Measurements from ENCODE around the gene CDKN2A.

DNA sequence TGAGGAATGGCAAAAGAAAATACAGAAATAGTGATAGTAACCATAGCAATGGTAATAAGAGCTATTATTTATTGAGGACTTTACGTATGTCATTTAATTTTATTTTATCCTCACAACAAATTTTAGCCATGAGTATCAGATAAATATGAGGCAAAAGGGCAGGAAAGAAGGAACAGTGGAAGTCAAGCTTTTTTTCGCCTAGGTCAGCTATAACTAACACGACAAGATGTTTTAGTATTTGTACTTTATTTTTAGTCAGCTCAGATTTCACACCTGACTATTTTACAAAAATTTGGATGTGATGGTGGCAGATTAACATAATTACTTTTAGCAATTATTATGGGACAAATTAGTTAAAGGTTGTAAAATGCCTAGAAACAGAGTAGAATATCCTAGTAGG is 49.7 kb upstream of the CDKN2A start:
- TF ChIP-seq, protein P1, sequence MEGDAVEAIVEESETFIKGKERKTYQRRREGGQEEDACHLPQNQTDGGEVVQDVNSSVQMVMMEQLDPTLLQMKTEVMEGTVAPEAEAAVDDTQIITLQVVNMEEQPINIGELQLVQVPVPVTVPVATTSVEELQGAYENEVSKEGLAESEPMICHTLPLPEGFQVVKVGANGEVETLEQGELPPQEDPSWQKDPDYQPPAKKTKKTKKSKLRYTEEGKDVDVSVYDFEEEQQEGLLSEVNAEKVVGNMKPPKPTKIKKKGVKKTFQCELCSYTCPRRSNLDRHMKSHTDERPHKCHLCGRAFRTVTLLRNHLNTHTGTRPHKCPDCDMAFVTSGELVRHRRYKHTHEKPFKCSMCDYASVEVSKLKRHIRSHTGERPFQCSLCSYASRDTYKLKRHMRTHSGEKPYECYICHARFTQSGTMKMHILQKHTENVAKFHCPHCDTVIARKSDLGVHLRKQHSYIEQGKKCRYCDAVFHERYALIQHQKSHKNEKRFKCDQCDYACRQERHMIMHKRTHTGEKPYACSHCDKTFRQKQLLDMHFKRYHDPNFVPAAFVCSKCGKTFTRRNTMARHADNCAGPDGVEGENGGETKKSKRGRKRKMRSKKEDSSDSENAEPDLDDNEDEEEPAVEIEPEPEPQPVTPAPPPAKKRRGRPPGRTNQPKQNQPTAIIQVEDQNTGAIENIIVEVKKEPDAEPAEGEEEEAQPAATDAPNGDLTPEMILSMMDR (IDR thresholded peaks at IDR 0.05; ENCODE audit: low read depth, low read length, missing input control): no peak
- TF ChIP-seq EGR1 (IDR thresholded peaks at IDR 0.05; ENCODE audit: low read depth in 2 of 2): no peak
- TF ChIP-seq YY1 (IDR thresholded peaks at IDR 0.05): no peak
- TF ChIP-seq, protein P2, sequence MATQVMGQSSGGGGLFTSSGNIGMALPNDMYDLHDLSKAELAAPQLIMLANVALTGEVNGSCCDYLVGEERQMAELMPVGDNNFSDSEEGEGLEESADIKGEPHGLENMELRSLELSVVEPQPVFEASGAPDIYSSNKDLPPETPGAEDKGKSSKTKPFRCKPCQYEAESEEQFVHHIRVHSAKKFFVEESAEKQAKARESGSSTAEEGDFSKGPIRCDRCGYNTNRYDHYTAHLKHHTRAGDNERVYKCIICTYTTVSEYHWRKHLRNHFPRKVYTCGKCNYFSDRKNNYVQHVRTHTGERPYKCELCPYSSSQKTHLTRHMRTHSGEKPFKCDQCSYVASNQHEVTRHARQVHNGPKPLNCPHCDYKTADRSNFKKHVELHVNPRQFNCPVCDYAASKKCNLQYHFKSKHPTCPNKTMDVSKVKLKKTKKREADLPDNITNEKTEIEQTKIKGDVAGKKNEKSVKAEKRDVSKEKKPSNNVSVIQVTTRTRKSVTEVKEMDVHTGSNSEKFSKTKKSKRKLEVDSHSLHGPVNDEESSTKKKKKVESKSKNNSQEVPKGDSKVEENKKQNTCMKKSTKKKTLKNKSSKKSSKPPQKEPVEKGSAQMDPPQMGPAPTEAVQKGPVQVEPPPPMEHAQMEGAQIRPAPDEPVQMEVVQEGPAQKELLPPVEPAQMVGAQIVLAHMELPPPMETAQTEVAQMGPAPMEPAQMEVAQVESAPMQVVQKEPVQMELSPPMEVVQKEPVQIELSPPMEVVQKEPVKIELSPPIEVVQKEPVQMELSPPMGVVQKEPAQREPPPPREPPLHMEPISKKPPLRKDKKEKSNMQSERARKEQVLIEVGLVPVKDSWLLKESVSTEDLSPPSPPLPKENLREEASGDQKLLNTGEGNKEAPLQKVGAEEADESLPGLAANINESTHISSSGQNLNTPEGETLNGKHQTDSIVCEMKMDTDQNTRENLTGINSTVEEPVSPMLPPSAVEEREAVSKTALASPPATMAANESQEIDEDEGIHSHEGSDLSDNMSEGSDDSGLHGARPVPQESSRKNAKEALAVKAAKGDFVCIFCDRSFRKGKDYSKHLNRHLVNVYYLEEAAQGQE (IDR thresholded peaks at IDR 0.05): no peak
- TF ChIP-seq, protein P3, sequence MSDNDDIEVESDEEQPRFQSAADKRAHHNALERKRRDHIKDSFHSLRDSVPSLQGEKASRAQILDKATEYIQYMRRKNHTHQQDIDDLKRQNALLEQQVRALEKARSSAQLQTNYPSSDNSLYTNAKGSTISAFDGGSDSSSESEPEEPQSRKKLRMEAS (IDR thresholded peaks at IDR 0.05): no peak
- TF ChIP-seq FOXA1 (IDR thresholded peaks at IDR 0.05): no peak
- TF ChIP-seq JUND (IDR thresholded peaks at IDR 0.05): no peak
- TF ChIP-seq SP1 (IDR thresholded peaks at IDR 0.05): no peak
